AG10803 (cell line): Measurements from ENCODE around the gene VIPR1.
A peak's percentile ranks its signal among the peaks of the same experiment; 100 is the strongest.

ENCODE experiments used
- DNase-seq: peaks from one replicate; pipeline ENCODE4 v3.0.0; 2010; ENCODE audit warnings: low read depth
- H3K4me3 ChIP-seq: 2 replicates; pipeline ENCODE4 v1.5.1; 2011; ENCODE audit warnings: mild to moderate bottlenecking, low read length, control low read depth
- TF ChIP-seq, protein P1 (sequence below): conservative IDR thresholded peaks from 2 replicates; pipeline ENCODE4 v1.5.1; 2011; ENCODE audit warnings: mild to moderate bottlenecking, low read length, control low read depth, inconsistent platforms

VIPR1 gene

GRCh38 chr3:42539871-42540714 is 37.6 kb downstream of the VIPR1 start:
- DNase-seq: no peak
- H3K4me3 ChIP-seq: no peak overlapping the region
- TF ChIP-seq, protein P1, sequence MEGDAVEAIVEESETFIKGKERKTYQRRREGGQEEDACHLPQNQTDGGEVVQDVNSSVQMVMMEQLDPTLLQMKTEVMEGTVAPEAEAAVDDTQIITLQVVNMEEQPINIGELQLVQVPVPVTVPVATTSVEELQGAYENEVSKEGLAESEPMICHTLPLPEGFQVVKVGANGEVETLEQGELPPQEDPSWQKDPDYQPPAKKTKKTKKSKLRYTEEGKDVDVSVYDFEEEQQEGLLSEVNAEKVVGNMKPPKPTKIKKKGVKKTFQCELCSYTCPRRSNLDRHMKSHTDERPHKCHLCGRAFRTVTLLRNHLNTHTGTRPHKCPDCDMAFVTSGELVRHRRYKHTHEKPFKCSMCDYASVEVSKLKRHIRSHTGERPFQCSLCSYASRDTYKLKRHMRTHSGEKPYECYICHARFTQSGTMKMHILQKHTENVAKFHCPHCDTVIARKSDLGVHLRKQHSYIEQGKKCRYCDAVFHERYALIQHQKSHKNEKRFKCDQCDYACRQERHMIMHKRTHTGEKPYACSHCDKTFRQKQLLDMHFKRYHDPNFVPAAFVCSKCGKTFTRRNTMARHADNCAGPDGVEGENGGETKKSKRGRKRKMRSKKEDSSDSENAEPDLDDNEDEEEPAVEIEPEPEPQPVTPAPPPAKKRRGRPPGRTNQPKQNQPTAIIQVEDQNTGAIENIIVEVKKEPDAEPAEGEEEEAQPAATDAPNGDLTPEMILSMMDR: peak; percentile 58

DNA sequence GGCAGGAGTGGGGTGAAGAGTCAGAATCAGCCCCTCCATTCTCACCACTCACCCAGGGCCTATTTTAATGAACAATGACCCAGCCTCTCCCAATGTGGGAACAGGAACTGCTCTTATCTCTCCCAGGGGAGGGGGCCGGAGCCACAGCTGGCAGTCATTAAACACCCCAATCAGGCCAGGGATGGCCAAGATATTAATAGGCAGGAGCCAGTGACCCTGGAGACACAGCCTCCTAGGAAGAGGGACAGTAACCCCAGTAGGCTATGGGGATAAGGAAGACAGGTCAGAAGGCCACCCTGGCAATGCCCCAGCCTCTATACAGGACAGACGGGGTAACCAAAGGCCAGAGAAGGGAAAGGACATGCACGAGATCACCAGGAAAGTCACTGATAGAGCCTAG is 38.6 kb downstream of the VIPR1 start:
- no peak overlapping the region for H3K4me3 ChIP-seq
- TF ChIP-seq, protein P1: no peak
- DNase-seq: no peak

DNA sequence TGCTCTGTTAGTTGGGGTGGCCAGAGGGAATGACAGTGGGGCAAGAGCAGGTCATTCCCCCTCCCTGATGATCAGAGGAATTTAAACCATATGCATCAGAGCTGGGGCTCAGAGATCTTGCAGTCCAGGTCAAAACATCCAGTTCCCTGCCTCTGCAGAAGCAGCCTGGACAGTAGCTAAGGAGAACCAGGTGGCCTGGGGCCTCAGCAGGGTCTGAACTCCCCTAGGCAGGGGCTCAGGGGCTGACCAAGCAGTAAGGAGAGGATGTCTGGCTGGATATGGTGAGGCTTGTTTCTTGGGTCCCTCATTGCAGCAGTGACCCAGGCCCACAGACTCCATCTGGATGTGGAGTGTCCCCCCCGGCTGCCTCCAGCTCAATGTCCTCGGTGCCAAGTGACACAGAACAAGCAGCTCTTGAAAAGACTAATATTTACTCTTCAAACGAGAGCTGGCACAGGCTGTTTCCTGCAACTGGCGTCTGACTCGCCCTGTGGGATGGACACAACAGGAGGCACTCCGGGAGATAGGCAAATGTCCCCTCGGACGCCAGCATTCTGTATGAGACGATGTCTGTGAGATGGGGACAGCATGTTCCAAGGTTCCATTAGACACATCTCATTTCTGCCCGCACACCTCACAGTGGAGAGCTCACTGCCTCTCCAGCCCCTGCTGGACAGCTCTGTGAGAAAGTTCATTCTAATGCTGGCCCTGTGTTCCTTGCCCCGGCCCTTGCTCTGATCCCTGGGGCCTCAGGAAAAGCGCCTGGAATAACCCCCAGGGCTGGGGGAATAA is 42.2 kb downstream of the VIPR1 start:
- H3K4me3 ChIP-seq: no peak overlapping the region
- no peak for DNase-seq
- TF ChIP-seq, protein P1: peak; percentile 15; the same call in 1 of the 2 replicates

DNA sequence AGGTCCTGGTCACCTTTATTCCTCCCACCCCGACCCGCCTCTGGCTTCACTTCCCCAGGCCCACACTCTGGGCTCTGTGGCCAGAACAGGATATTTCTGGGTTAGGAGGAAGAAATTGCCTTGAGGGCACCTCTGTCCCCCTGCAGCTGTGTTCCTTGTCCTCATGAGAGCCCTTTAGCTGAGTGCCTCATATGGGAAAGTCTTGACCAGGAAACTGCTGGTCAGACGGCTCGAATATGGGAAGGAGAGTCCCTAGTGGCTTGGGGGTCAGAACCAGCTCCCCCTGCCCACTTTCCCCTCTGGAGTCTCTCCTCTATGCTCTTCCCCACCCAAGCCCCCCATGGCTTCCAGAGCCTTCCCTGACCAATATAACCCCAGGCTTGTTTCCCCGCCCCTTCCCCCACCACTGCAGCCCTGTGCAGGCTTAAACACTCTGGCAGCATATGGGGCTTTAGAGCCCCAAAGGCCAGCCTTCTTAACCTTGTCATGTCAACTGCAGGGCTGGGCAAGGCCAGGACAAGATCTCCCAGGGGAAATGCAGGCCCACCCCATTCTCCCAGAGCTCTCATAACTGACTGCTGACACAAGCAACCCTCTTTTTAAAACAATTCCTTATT is 42.9 kb downstream of the VIPR1 start:
- no peak for DNase-seq
- TF ChIP-seq, protein P1: no peak
- no peak overlapping the region for H3K4me3 ChIP-seq

DNA sequence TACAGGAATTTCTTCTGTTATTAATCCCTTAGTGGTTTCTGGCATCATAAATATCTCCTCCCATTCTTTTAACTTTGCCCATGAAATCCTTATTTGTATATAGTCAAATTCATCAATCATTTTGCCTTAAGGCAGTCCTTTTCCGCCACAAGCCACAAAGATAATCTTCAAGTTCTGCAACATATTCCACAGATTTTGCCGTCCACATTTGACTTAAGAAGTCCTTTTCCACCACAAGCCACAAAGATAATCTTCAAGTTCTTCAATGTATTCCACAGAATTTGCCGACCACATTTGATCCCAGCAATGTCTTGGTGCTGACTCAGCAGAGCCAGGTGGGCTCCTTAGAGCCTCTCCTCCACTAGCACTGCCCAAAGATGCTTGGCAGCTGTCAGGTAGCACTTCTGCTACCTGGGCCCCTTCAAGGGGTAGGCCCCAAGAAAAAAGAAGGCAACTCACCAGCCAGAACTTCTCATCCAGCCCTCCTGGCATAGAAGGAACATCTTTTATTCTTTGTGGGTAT is 44.3 kb downstream of the VIPR1 start:
- no peak for DNase-seq
- TF ChIP-seq, protein P1: no peak
- H3K4me3 ChIP-seq: no peak overlapping the region

- DNase-seq: peak; percentile 33
- no peak overlapping the region for H3K4me3 ChIP-seq
- TF ChIP-seq, protein P1: peak; percentile 94
These were observed 45.0 kb downstream of the VIPR1 start for GRCh38 chr3:42547401-42547945.
